Measurements from ENCODE around the gene SCN3B. TPM values are rescaled to one million over a fixed set of nuclear protein-coding genes. Genes with fewer than 3 reads are reported as not detected.

The SCN3B gene
- total RNA-seq, 3 donors from 2014 or later: 0.29 to 2.6 (median 2.0) TPM

GRCh38 chr11:123584186-123584585 is 70.2 kb downstream of the SCN3B start:
- ATAC-seq (no peak), DNase-seq (no peak)
- Histone ChIP-seq H3K4me1 (ENCODE audit: low read depth) (peaks cover 16% of the 10 kb centered on the region), H3K4me3 (no peak overlapping the region), H3K36me3 (ENCODE audit: low read depth) (no peaks in the 10 kb centered on the region), H3K9me3 (no peaks in the 10 kb centered on the region)
- no peak for TF ChIP-seq CTCF (IDR thresholded peaks at IDR 0.05)
- intact Hi-C loops (cut with DNase I, micrococcal nuclease): loop anchor here (5.0 to 10.0 kb wide), 2 partner anchors 123 to 131 kb away; no protein-coding TSS in a partner anchor

GRCh38 chr11:123582992-123583504 is 71.4 kb downstream of the SCN3B start:
- peaks cover 9% of the 10 kb centered on the region for H3K4me1 ChIP-seq (ENCODE audit: low read depth)
- H3K9me3 ChIP-seq: no peaks in the 10 kb centered on the region
- ATAC-seq: no peak
- no peak for DNase-seq
- H3K36me3 ChIP-seq (ENCODE audit: low read depth): no peaks in the 10 kb centered on the region
- H3K4me3 ChIP-seq: no peak overlapping the region
- TF ChIP-seq CTCF (IDR thresholded peaks at IDR 0.05): no peak
- intact Hi-C loops (cut with DNase I, micrococcal nuclease): loop anchor here (5.0 to 10.0 kb wide), 2 partner anchors 124 to 132 kb away; no protein-coding TSS in a partner anchor

- no peaks in the 10 kb centered on the region for H3K9me3 ChIP-seq
- peaks cover 2% of the 10 kb centered on the region for H3K4me1 ChIP-seq (ENCODE audit: low read depth)
- intact Hi-C loops (cut with DNase I, micrococcal nuclease): loop anchor here (5.0 to 10.0 kb wide), 2 partner anchors 125 to 133 kb away; no protein-coding TSS in a partner anchor
- no peak for DNase-seq
- no peaks in the 10 kb centered on the region for H3K36me3 ChIP-seq (ENCODE audit: low read depth)
- no peak for ATAC-seq
- no peak for TF ChIP-seq CTCF (IDR thresholded peaks at IDR 0.05)
- no peak overlapping the region for H3K4me3 ChIP-seq
Observed at GRCh38 chr11:123581651-123582399, 72.6 kb downstream of the SCN3B start.

- TF ChIP-seq CTCF (IDR thresholded peaks at IDR 0.05): peak; percentile 98
- Histone ChIP-seq H3K36me3 (ENCODE audit: low read depth) (no peaks in the 10 kb centered on the region), H3K4me1 (ENCODE audit: low read depth) (peaks cover 2% of the 10 kb centered on the region), H3K4me3 (no peak overlapping the region), H3K9me3 (no peaks in the 10 kb centered on the region)
- DNase-seq: peak; percentile 66 to 84 (median 74)
- intact Hi-C loops (cut with DNase I, micrococcal nuclease): loop anchor here (5.0 to 10.0 kb wide), 2 partner anchors 127 to 134 kb away; no protein-coding TSS in a partner anchor
- peak; percentile 97 for ATAC-seq
Observed at GRCh38 chr11:123580557-123581275, 73.7 kb downstream of the SCN3B start.

- no peak for ATAC-seq
- H3K36me3 ChIP-seq (ENCODE audit: low read depth): no peaks in the 10 kb centered on the region
- H3K9me3 ChIP-seq: no peaks in the 10 kb centered on the region
- no peak overlapping the region for H3K4me3 ChIP-seq
- no peak for DNase-seq
- H3K4me1 ChIP-seq (ENCODE audit: low read depth): peaks cover 2% of the 10 kb centered on the region
- TF ChIP-seq CTCF (IDR thresholded peaks at IDR 0.05): no peak
- intact Hi-C loops (cut with DNase I, micrococcal nuclease): loop anchor here (5.0 to 10.0 kb wide), 2 partner anchors 127 to 135 kb away; no protein-coding TSS in a partner anchor
Observed at GRCh38 chr11:123580137-123580536, 74.3 kb downstream of the SCN3B start.

Measured in mucosa of descending colon (tissue), 3 donors.